ENCODE results near the gene SYNE3. TPM values are rescaled to one million over a fixed set of nuclear protein-coding genes. Genes with fewer than 3 reads are reported as not detected.

SYNE3 gene
- total and polyA plus RNA-seq, 9 donors: 3.7 to 26.0 (median 10.0) TPM

- intact Hi-C loops (cut with DNase I): loop anchor here in 1 of 4 donors (5.0 kb wide), 1 partner anchor 35 kb away; no protein-coding TSS in a partner anchor
- 90 to 93% (median 90%) methylated on average over 15 of the region's 15 CpGs for WGBS, 3 donors
- Histone ChIP-seq H3K27ac (no peak overlapping the region), H3K4me1 (ENCODE audit: insufficient read depth) (peaks cover 37% of the 10 kb centered on the region), H3K9me3 (no peaks in the 10 kb centered on the region), H3K4me3 (no peak overlapping the region), H3K27me3 (no peaks in the 10 kb centered on the region), H3K36me3 (no peaks in the 10 kb centered on the region)
- no peak for DNase-seq
- TF ChIP-seq EP300 (IDR thresholded peaks at IDR 0.05) (no peak), POLR2A (IDR thresholded peaks at IDR 0.05) (no peak)
- TF ChIP-seq, protein P1, sequence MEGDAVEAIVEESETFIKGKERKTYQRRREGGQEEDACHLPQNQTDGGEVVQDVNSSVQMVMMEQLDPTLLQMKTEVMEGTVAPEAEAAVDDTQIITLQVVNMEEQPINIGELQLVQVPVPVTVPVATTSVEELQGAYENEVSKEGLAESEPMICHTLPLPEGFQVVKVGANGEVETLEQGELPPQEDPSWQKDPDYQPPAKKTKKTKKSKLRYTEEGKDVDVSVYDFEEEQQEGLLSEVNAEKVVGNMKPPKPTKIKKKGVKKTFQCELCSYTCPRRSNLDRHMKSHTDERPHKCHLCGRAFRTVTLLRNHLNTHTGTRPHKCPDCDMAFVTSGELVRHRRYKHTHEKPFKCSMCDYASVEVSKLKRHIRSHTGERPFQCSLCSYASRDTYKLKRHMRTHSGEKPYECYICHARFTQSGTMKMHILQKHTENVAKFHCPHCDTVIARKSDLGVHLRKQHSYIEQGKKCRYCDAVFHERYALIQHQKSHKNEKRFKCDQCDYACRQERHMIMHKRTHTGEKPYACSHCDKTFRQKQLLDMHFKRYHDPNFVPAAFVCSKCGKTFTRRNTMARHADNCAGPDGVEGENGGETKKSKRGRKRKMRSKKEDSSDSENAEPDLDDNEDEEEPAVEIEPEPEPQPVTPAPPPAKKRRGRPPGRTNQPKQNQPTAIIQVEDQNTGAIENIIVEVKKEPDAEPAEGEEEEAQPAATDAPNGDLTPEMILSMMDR (IDR thresholded peaks at IDR 0.05): no peak
Observed at GRCh38 chr14:95486875-95487668, 29.4 kb downstream of the SYNE3 start.

GRCh38 chr14:95485222-95485819 lies 31.1 kb downstream of the SYNE3 start:
- TF ChIP-seq POLR2A (IDR thresholded peaks at IDR 0.05): no peak
- TF ChIP-seq, protein P1 (IDR thresholded peaks at IDR 0.05): no peak
- no peak for TF ChIP-seq EP300 (IDR thresholded peaks at IDR 0.05)
- intact Hi-C loops (cut with DNase I): loop anchor here in 1 of 4 donors (5.0 kb wide), 1 partner anchor 37 kb away; no protein-coding TSS in a partner anchor
- no peak for DNase-seq
- no peaks in the 10 kb centered on the region for H3K9me3 ChIP-seq
- WGBS, 3 donors: 82 to 90% (median 86%) methylated on average over 7 of the region's 7 CpGs
- no peak overlapping the region for H3K27ac ChIP-seq
- H3K4me1 ChIP-seq (ENCODE audit: insufficient read depth): peaks cover 28% of the 10 kb centered on the region
- no peak overlapping the region for H3K4me3 ChIP-seq
- H3K36me3 ChIP-seq: no peaks in the 10 kb centered on the region
- H3K27me3 ChIP-seq: no peaks in the 10 kb centered on the region

GRCh38 chr14:95484296-95484695 lies 32.2 kb downstream of the SYNE3 start:
- TF ChIP-seq, protein P1 (IDR thresholded peaks at IDR 0.05): no peak
- TF ChIP-seq EP300 (IDR thresholded peaks at IDR 0.05): no peak
- TF ChIP-seq POLR2A (IDR thresholded peaks at IDR 0.05): no peak
- WGBS, 3 donors: 86 to 96% (median 89%) methylated on average over 5 of the region's 5 CpGs
- Histone ChIP-seq H3K4me1 (ENCODE audit: insufficient read depth) (peaks cover 24% of the 10 kb centered on the region), H3K4me3 (no peak overlapping the region), H3K36me3 (no peaks in the 10 kb centered on the region), H3K27ac (peak overlapping the region in 1 of 2 donors; percentile 57), H3K9me3 (no peaks in the 10 kb centered on the region), H3K27me3 (no peaks in the 10 kb centered on the region)
- peak in 1 of 5 donors; percentile 30 for DNase-seq
- intact Hi-C loops (cut with DNase I): loop anchor here in 1 of 4 donors (5.0 kb wide), 1 partner anchor 48 kb away; no protein-coding TSS in a partner anchor

DNA sequence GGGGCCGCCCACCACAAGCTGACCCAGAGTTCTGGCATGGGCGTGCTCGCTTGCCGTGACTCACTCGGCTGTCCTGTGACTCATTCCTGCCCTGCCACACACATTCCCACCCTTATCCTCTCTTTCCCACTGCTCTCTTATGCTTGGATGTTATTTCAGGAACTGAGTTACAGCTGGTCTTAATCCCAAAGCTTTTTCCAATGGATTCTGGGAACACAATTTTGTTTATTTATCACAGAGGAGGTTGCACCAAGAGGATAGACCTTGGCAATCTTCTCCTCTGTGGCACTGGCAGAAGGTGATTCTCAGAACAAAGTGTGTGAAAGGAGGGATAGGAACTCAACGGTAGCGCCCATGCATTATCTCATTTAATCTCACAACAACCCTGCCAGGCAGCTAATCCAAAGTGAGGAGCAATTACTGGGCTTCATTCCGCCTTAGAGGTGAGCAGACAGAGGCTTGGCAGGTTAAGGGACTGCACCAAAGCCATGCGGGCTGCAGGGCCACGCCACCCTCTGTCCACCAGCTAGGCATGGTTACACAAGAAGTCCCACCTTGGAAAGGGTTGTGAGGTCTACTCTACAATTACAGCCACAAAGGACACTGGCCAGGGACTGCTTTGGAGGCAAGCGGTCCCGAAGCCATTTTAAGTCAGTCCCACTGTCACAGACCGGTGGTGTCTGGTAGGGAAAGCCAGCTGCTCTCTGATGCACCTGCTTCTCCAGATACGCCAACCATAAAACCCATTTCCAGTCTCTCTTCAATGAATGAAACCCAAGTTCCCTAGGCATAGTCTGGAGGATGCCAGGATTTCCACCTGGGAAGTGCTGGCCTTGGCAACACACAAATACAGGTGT lies 32.9 kb downstream of the SYNE3 start:
- 50 to 54% (median 51%) methylated on average over 14 of the region's 14 CpGs for WGBS, 3 donors
- H3K9me3 ChIP-seq: no peaks in the 10 kb centered on the region
- DNase-seq: peak; percentile 79 to 89 (median 85)
- no peak overlapping the region for H3K4me3 ChIP-seq
- TF ChIP-seq POLR2A (IDR thresholded peaks at IDR 0.05) (no peak), EP300 (IDR thresholded peaks at IDR 0.05) (no peak)
- TF ChIP-seq, protein P1 (IDR thresholded peaks at IDR 0.05): no peak
- H3K27me3 ChIP-seq: no peaks in the 10 kb centered on the region
- H3K36me3 ChIP-seq: no peaks in the 10 kb centered on the region
- peak overlapping the region; percentile 44 to 71 for H3K27ac ChIP-seq
- peaks cover 18% of the 10 kb centered on the region for H3K4me1 ChIP-seq (ENCODE audit: insufficient read depth)
- intact Hi-C loops (cut with DNase I): loop anchor here in 1 of 4 donors (5.0 kb wide), 1 partner anchor 49 kb away; no protein-coding TSS in a partner anchor
